Endodermal cell (in vitro differentiated cells): ENCODE measurements around the gene KLHL34. TPM values are rescaled to one million over a fixed set of nuclear protein-coding genes. Genes with fewer than 3 reads are reported as not detected.

Experiments
- DNase-seq: peaks from one replicate; pipeline ENCODE4 v3.0.0-alpha.2; 2017
- H3K27ac ChIP-seq: 2 replicates; pipeline ENCODE4 v1.5.1; 2013; ENCODE audit warnings: mild to moderate bottlenecking, low read depth, low read length, moderate library complexity
- H3K27me3 ChIP-seq: 2 replicates; pipeline ENCODE4 v1.6.1; 2013; ENCODE audit warnings: mild to moderate bottlenecking, low read length, moderate library complexity; ENCODE audit not compliant: insufficient read depth, control insufficient read depth, poor library complexity, severe bottlenecking
- H3K36me3 ChIP-seq: 2 replicates; pipeline ENCODE4 v1.7.0; 2013; ENCODE audit warnings: mild to moderate bottlenecking, low read length, moderate library complexity; ENCODE audit not compliant: control insufficient read depth, insufficient read depth
- H3K4me1 ChIP-seq: one replicate; pipeline ENCODE4 v1.7.0; 2013; ENCODE audit warnings: low read length; ENCODE audit not compliant: control insufficient read depth, insufficient read depth
- H3K4me3 ChIP-seq: 2 replicates; pipeline ENCODE4 v1.5.1; 2013; ENCODE audit warnings: mild to moderate bottlenecking, low read length, moderate library complexity
- H3K9ac ChIP-seq: 2 replicates; pipeline ENCODE4 v1.6.1; 2013; ENCODE audit warnings: mild to moderate bottlenecking, low read length, moderate library complexity; ENCODE audit not compliant: poor library complexity, severe bottlenecking; ENCODE audit errors: extremely low read depth
- H3K9me3 ChIP-seq: 2 replicates; pipeline ENCODE4 v1.6.1; 2013; ENCODE audit warnings: mild to moderate bottlenecking, low read length, moderate library complexity; ENCODE audit not compliant: control insufficient read depth
- H3K27ac Mint-ChIP-seq: 2 replicates; pipeline ENCODE4 v1.8.0; 2020; ENCODE audit warnings: mixed read lengths
- H3K27me3 Mint-ChIP-seq: 2 replicates; pipeline ENCODE4 v1.8.0; 2021; ENCODE audit warnings: mild to moderate bottlenecking, mixed read lengths; ENCODE audit not compliant: insufficient read depth
- H3K36me3 Mint-ChIP-seq: 2 replicates; pipeline ENCODE4 v1.8.0; 2020; ENCODE audit warnings: low read depth, mixed read lengths
- H3K4me1 Mint-ChIP-seq: 2 replicates; pipeline ENCODE4 v1.8.0; 2020; ENCODE audit warnings: mixed read lengths
- H3K4me3 Mint-ChIP-seq: 2 replicates; pipeline ENCODE4 v1.8.0; 2020; ENCODE audit warnings: mild to moderate bottlenecking, moderate library complexity, mixed read lengths
- H3K9me3 Mint-ChIP-seq: 2 replicates; pipeline ENCODE4 v1.8.0; 2020; ENCODE audit warnings: mild to moderate bottlenecking, mixed read lengths
- WGBS, 2 experiments: methylation state at CpG; one replicate each; pipeline versions ENCODE4 v1.1.5 to v1.1.7; 2013; ENCODE audit warnings: missing lambda C conversion rate in 2 of 2, mixed read lengths in 1 of 2; ENCODE audit not compliant: insufficient coverage in 1 of 2, insufficient read length in 1 of 2; 5-methylcytosine and 5-hydroxymethylcytosine counted together
- long read RNA-seq, 4 experiments: library from polyadenylated mRNA in 2 of 4; library from RNA in 1 of 4; library from capped mRNA in 1 of 4; stranded (forward) in 3 of 4; unstranded in 1 of 4; transcript quantifications; one replicate each; pipeline ENCODE4 v2.0.0, GENCODE V29; 2020 to 2021; ENCODE audit warnings: inconsistent platforms in 1 of 4
- polyA plus RNA-seq, 2 experiments: library from polyadenylated mRNA; stranded (reverse); fragments of 50-300 nt; gene quantifications; one replicate each; pipeline ENCODE4 v1.2.3, GENCODE V29; 2013
- total RNA-seq, 2 donors: library from RNA; stranded (reverse); fragmentation: NEBNext Ultra II Directional in 1 of 2; extraction: Animal tissue kit (Norgen Biotek cat#: 25700) in 1 of 2; gene quantifications; 2 replicates in 1 of 2; 3 replicates in 1 of 2; pipeline ENCODE4 v1.2.1, GENCODE V29; 2021
- TF ChIP-seq, protein P1 (sequence below): fragments of 200-600 bp; sonication (generic); conservative IDR thresholded peaks from 2 replicates; pipeline ENCODE4 v1.5.0; 2021; ENCODE audit warnings: antibody characterized with exemption, mild to moderate bottlenecking

The KLHL34 gene, protein sequence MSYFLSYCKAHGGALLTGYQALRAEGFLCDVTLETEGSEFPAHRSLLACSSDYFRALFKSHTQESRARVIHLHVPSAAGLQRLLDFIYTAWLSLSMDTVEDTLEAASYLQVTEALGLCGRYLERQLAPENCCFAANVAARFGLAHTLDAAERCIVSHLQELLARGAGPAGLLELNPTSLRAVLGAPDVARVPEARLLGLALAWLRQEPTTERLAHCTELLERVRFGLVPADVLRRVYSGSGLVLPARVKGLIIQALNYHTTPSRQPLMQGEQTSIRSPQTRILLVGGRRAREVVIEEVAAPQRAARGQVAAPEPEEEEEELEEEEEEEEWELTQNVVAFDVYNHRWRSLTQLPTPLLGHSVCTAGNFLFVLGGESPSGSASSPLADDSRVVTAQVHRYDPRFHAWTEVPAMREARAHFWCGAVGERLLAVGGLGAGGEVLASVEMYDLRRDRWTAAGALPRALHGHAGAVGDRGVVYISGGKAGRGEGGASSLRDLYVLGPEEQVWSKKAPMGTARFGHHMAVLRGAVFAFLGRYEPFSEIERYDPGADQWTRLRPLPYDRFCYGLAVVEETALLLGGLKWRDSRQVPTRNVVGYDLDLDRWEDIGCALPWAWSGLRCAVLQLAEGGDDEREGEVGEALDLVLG
- total RNA-seq = under 1 TPM in 1 of 2 donors, not detected in 1; 0.13 TPM
- polyA plus RNA-seq (2013, experiment 1 of 2) = not detected
- polyA plus RNA-seq (2013, experiment 2 of 2) = not detected
- long read RNA-seq, experiment 1 = 0 reads
- long read RNA-seq, experiment 2 = 0 reads
- long read RNA-seq, experiment 3, partial matches to known transcripts = 0 of 2 reads
- long read RNA-seq, experiment 3, other reads (novel, unspliced or antisense) = 0 of 2 reads
- long read RNA-seq, experiment 4 = 0 reads

DNA sequence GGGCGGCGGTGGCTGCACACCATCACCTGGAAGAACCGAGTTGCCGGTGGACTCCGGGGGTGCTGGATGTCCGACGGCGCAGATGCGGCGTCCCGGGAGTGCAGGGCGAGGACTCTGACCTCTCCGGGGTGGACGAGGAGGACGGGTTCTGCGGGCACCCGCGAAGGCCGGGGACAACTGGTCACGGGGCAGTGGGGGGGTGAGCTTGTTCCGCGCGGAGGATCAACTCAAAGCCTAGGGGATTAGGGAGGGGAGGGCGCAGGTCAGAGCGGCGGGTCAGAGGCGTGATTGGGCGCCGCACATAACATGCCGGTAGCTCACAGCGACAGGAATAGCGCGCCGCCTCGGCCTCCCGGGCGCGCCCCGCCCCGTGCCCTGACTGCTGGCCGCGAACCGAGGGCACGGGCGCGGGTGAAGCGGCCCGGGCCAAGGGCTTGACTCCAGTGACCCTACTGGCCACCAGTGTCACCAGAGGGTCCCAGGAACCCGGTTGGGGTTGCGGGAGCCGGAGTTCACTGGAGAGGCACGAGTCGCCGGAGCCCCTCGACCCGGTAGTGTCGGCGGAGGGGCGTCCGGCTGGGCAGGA, at the start of gene KLHL34:
KLHL34 (minus strand) TSS at position 179 of the 586 bp plus-strand sequence. CDS start 542 bp downstream, outside the sequence.
- peaks cover 6% of the 10 kb centered on the region for H3K4me1 Mint-ChIP-seq
- WGBS, 2 experiments = 36 to 55% methylated on average over 10 to 60 of the region's 60 CpGs
- H3K9ac ChIP-seq = no peak within 1 kb of the TSS
- peaks cover 13% of the 10 kb centered on the region for H3K9me3 Mint-ChIP-seq
- no peaks in the 10 kb centered on the region for H3K9me3 ChIP-seq
- no peaks in the 10 kb centered on the region for H3K36me3 ChIP-seq
- peaks cover 2% of the 10 kb centered on the region for H3K27me3 Mint-ChIP-seq
- H3K36me3 Mint-ChIP-seq = peaks cover 10% of the 10 kb centered on the region
- H3K4me1 ChIP-seq = no peaks in the 10 kb centered on the region
- no peak within 1 kb of the TSS for H3K27ac ChIP-seq
- TF ChIP-seq, protein P1, sequence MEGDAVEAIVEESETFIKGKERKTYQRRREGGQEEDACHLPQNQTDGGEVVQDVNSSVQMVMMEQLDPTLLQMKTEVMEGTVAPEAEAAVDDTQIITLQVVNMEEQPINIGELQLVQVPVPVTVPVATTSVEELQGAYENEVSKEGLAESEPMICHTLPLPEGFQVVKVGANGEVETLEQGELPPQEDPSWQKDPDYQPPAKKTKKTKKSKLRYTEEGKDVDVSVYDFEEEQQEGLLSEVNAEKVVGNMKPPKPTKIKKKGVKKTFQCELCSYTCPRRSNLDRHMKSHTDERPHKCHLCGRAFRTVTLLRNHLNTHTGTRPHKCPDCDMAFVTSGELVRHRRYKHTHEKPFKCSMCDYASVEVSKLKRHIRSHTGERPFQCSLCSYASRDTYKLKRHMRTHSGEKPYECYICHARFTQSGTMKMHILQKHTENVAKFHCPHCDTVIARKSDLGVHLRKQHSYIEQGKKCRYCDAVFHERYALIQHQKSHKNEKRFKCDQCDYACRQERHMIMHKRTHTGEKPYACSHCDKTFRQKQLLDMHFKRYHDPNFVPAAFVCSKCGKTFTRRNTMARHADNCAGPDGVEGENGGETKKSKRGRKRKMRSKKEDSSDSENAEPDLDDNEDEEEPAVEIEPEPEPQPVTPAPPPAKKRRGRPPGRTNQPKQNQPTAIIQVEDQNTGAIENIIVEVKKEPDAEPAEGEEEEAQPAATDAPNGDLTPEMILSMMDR = no peak
- no peak within 1 kb of the TSS for H3K4me3 ChIP-seq
- no peak within 1 kb of the TSS for H3K27ac Mint-ChIP-seq
- H3K27me3 ChIP-seq = peaks cover 9% of the 10 kb centered on the region
- DNase-seq = no peak
- peak within 1 kb of the TSS; percentile 37 for H3K4me3 Mint-ChIP-seq

DNA sequence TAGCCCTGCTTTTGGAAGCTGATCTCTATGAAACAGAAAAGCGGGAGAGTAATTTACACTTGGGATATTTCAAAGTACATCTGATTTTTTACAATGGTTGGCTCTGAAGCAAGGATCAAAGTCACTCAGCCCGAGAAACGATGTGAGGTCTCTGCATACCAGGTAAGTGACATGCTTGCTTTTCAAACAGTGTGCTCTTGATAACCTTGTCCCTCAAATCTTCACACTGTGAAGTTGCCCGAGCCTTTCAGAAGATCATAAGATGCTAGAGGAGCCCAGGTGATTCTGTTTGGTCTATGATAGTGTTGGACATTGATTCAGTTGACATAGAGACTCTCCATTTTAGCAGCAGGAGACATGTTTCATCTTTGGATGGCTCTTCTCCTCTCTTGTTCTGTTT, 47.1 kb upstream of the KLHL34 start:
- H3K27ac Mint-ChIP-seq = no peak overlapping the region
- no peaks in the 10 kb centered on the region for H3K36me3 Mint-ChIP-seq
- WGBS, 2 experiments = 63 to 81% methylated on average over 2 to 3 of the region's 4 CpGs

DNA sequence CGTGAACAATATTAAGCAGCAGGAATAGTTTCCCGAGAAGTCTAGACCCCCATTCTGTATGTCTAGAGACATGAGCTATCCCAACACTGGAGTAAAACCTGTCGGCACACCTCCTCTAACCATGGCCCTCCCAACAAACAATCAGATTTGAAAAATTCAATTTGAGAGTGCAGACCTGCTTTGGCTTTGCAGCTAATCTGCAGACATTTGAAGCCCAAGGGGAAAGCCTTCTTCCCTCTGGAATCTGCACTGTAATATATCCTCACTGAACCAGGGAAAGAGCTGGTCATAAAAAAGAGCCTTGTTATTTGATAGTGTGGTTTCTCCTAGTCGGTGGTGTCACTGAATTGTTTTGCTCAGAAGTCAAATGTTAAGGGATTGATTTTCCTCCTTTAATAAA, 44.6 kb upstream of the KLHL34 start:
- Histone ChIP-seq H3K4me1 (no peaks in the 10 kb centered on the region), H3K9ac (no peak overlapping the region), H3K27me3 (no peaks in the 10 kb centered on the region), H3K4me3 (no peak overlapping the region), H3K9me3 (no peaks in the 10 kb centered on the region), H3K36me3 (no peaks in the 10 kb centered on the region), H3K27ac (no peak overlapping the region)
- 96% methylated on average over 3 of the region's 4 CpGs; no CpG with 5 or more reads in 1 of the 2 experiments for WGBS, 2 experiments
- no peaks in the 10 kb centered on the region for H3K36me3 Mint-ChIP-seq
- H3K9me3 Mint-ChIP-seq = no peaks in the 10 kb centered on the region
- DNase-seq = no peak
- peaks cover 9% of the 10 kb centered on the region for H3K4me1 Mint-ChIP-seq
- TF ChIP-seq, protein P1 = no peak
- H3K27me3 Mint-ChIP-seq = no peaks in the 10 kb centered on the region
- H3K4me3 Mint-ChIP-seq = no peak overlapping the region
- H3K27ac Mint-ChIP-seq = no peak overlapping the region

More for the DNA sequence above, 47.1 kb upstream of the KLHL34 start:
- Histone ChIP-seq H3K4me1 (no peaks in the 10 kb centered on the region), H3K27me3 (no peaks in the 10 kb centered on the region), H3K9ac (no peak overlapping the region), H3K9me3 (no peaks in the 10 kb centered on the region), H3K36me3 (no peaks in the 10 kb centered on the region), H3K27ac (no peak overlapping the region), H3K4me3 (no peak overlapping the region)
- TF ChIP-seq, protein P1 = no peak
- Mint-ChIP-seq H3K27me3 (no peaks in the 10 kb centered on the region), H3K9me3 (no peaks in the 10 kb centered on the region), H3K4me1 (peaks cover 5% of the 10 kb centered on the region), H3K4me3 (no peak overlapping the region)
- no peak for DNase-seq
